GM10248 (cell line): ENCODE measurements around the gene PHLDA2.

ENCODE experiments used
- CTCF ChIA-PET: fragments of 300-600 bp; sonication (Branson Sonifier 250); formaldehyde crosslinking; extraction: SDS; loops from one replicate; lab custom pipeline; 2021; ENCODE audit warnings: antibody characterized with exemption; lab: Yijun Ruan, JAX
- POLR2A ChIA-PET: fragments of 350-650 bp; sonication (Branson Sonifier 250); formaldehyde crosslinking; extraction: SDS; loops from one replicate; lab custom pipeline; 2020; ENCODE audit warnings: antibody characterized with exemption; lab: Yijun Ruan, JAX
- DNase-seq: peaks from one replicate; pipeline ENCODE4 v3.0.0; 2012; ENCODE audit errors: extremely low spot score
- TF ChIP-seq, protein P1 (sequence below): IDR thresholded peaks from 2 replicates; pipeline ENCODE4 v1.5.1; 2012; ENCODE audit warnings: mild to moderate bottlenecking, low read depth; ENCODE audit errors: extremely low read depth, missing control alignments, control extremely low read depth

PHLDA2 gene

DNA sequence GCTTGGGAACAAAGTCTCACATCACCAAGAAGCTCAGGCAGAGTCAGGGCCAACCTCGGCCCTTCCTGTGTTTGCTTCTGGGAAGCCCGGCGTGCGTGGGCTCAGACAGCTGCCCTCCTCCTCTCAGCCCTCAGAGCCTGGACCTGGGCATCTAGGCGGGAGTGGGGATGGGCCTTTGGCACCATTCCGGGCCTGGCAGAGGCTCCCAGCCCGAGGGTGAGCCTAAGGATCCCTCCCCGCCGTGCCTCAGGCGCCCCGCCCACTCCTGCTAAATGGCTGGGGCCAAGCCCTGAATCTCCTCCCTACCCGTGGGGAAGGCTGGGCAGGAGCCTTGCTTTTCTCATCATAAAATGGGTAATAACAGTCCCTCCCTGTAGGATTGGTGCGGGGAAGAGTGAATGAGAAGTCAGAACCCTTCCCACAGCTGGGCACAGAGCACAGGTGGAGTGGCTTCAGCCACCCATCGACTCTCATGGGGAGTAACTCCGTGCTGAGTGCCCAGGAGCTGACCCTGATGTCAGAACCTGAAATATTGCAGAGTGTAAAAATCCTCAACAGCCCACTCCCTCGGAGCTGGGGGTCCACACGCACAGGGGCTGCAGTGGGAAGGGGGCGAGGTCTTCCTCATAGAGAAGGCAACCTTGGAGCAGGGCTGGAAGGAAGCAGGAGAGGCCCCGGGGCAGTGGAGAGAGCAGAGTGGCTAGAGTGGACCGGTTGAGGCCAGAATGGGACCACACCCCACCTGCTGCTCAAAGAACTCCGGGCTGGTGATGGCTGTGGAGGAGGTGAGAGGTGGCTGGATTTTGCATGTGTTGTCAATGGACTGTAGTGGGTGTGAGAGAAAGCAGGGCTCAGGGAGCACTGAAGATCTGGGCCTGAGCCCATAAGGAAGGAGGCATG is 24.8 kb downstream of the PHLDA2 start:
- POLR2A ChIA-PET, result no interaction called here

DNA sequence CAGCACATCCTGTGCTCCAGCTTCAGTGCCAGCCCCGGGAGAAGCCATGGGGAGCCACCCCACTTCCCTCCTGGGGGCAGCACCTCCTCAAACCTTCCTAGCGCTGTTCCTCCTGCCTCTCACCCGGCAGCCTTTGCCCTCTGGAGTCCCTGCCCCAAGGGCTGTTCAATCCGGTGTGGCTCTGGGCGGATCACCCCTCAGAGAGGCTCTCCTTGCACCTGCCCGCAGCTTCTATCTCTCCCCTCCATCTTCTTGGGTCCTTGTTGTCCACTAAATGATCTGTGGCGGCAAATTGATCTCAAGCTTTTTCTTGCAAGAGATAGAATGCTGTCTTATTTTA is 25.6 kb downstream of the PHLDA2 start:
- DNase-seq, result no peak
- ChIA-PET POLR2A (no interaction called here), CTCF (interaction anchor here (0.9 to 6.7 kb wide), 6 partner anchors 8 to 371 kb away, joined by 3 to 60 read pairs (median 6); no protein-coding TSS in a partner anchor)
- TF ChIP-seq, protein P1, sequence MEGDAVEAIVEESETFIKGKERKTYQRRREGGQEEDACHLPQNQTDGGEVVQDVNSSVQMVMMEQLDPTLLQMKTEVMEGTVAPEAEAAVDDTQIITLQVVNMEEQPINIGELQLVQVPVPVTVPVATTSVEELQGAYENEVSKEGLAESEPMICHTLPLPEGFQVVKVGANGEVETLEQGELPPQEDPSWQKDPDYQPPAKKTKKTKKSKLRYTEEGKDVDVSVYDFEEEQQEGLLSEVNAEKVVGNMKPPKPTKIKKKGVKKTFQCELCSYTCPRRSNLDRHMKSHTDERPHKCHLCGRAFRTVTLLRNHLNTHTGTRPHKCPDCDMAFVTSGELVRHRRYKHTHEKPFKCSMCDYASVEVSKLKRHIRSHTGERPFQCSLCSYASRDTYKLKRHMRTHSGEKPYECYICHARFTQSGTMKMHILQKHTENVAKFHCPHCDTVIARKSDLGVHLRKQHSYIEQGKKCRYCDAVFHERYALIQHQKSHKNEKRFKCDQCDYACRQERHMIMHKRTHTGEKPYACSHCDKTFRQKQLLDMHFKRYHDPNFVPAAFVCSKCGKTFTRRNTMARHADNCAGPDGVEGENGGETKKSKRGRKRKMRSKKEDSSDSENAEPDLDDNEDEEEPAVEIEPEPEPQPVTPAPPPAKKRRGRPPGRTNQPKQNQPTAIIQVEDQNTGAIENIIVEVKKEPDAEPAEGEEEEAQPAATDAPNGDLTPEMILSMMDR, result no peak

More for the DNA sequence above, 24.8 kb downstream of the PHLDA2 start:
- DNase-seq, result no peak
- CTCF ChIA-PET, result interaction anchor here (0.9 to 6.7 kb wide), 5 partner anchors 14 to 371 kb away, joined by 3 to 60 read pairs (median 9); no protein-coding TSS in a partner anchor
- TF ChIP-seq, protein P1, result no peak

DNA sequence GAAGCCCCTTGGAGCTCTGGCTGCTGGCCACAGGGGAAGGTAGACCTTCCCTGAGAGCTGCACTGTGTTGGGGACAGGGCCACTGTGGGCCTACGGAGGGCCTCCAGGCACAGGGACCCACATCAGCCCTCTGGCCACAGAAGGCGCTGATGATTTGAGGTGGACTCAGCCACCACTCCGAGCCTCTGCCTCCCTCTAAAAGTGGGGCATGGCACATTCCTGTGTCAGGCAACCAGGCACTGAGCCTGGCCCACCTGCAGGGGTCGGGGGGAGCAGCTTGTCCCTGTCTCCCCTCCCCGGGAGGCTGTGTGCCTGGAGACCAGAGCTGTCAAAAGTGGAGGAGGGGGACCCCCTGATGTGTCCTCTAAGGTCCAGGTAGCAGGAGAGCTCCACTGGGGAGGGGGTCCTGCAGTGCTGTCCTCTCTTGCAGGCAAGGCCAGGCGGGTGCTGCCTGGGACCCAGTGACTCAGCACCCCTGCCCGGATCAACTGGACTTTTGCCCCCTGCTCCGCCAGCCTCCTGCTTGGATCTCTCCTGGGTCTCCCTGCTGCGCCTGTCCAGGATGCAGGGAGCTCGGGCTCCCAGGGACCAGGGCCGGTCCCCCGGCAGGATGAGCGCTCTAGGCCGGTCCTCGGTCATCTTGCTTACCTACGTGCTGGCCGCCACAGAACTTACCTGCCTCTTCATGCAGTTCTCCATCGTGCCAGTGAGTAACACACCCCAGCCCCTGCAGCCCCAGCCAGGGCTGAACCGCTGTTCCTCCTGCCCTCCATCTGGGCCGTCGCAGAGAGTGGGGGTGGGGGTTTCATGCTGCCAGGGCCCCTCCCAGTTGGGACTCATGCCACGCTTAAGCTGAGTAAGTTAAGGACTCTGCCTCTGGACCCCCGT is 26.2 kb downstream of the PHLDA2 start:
- CTCF ChIA-PET, result interaction anchor here (0.9 to 6.7 kb wide), 6 partner anchors 9 to 370 kb away, joined by 3 to 60 read pairs (median 6); no protein-coding TSS in a partner anchor

DNA sequence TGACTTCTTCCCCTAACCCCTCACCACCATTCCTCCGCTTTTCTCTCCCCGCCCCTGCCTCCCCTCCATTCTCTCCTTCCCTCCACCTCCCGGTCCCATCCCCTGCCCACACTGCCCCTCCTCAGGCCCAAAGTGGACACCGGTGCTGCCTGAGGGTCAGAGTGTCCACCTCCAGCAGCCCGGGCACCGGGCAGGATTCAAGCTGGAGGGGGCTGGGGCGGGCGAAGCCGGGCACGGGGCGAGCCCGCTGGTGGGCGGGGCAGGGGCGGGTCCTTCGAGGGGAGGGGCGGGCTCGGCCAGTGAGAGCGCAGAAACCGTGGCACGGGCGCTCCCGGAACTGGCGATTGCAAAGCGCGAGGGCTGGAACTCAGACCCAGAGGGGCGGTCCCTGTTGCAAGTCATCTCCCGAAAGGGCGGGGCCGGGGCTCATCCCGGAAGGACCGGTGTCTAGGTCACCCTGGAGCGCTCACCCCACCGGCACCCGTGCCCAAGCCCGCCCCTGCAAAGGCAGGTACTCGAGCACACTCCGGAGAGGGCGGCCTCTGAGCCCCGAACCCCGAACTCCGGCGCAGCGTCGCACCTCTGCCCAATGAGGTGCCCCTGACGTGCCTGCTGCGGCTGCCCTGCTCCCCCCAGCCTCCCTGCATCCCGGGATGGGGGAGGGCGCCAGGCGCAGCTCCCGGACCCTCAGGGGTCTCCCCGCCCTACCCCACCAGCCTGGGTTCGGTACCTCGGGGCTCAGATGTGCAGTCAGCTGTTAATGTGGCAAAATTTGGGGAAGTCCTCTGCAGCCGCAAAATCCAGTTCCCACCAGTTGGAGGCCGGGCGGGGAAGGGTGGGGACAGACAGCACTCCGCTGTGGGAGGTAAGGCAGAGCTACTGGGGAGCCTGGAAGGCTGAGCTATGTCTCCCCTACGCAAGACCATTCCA is 27.1 kb downstream of the PHLDA2 start:
- POLR2A ChIA-PET, result interaction anchor here (0.6 to 0.8 kb wide), 3 partner anchors 180 to 797 kb away, joined by 3 to 4 read pairs (median 3); no protein-coding TSS in a partner anchor
- peak; percentile 99 for DNase-seq
- CTCF ChIA-PET, result interaction anchor here (2.6 to 6.7 kb wide), 3 partner anchors 11 to 369 kb away, joined by 9 to 60 read pairs (median 13); no protein-coding TSS in a partner anchor
- TF ChIP-seq, protein P1, result no peak

More for the DNA sequence above, 26.2 kb downstream of the PHLDA2 start:
- TF ChIP-seq, protein P1, result no peak
- POLR2A ChIA-PET, result no interaction called here
- DNase-seq, result no peak

DNA sequence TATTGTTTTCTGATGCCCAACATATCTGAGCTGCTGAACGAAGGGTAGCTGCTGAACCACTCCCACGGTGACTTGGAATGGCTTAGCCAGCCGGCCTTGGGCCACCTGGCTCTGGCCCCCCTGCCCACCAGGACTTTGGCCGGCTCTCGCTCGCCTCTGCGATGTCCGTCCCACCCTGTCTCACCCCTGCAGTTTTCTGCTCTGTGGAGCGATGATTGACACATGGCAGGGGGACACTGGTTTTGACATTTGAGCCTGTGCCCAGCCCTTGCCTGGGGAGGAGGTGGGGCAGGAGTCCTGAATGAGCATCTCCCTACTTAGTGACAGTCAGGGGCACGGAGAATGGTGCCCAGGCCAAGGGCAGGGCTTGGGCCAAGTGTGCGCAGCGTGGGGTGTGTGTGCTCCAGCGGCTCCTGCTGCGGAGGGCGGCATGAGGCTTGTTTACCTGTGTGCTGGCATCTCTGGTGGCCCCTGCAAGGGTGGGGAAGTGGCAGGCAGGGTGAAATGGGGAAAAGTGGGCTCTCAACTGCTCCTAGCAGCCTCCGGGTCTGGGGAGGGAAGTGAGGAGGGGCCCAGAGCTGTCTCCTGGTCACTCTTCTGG is 27.9 kb downstream of the PHLDA2 start:
- CTCF ChIA-PET, result interaction anchor here (1.1 to 6.7 kb wide), 3 partner anchors 10 to 370 kb away, joined by 4 to 60 read pairs (median 6); no protein-coding TSS in a partner anchor

More for the DNA sequence above, 27.9 kb downstream of the PHLDA2 start:
- POLR2A ChIA-PET, result interaction anchor here (0.6 to 0.8 kb wide), 2 partner anchors 179 to 798 kb away, joined by 3 read pairs; no protein-coding TSS in a partner anchor
- DNase-seq, result no peak
- TF ChIP-seq, protein P1, result no peak
